CD4-positive, alpha-beta T cell treated with Interleukin-6 for 4 hours (primary cell): Measurements from ENCODE around the gene CYBC1.

Source experiments
- DNase-seq: peaks from one replicate; pipeline ENCODE4 v3.0.0-alpha.2; 2020; ENCODE audit warnings: mixed read lengths

CYBC1 gene

GRCh38 chr17:82446649-82447048, 3.9 kb downstream of the CYBC1 start:
- no peak for DNase-seq

GRCh38 chr17:82446124-82446523, 4.4 kb downstream of the CYBC1 start:
- DNase-seq: no peak

GRCh38 chr17:82445542-82445941, 5.0 kb downstream of the CYBC1 start:
- DNase-seq: no peak

GRCh38 chr17:82444941-82445521, 5.5 kb downstream of the CYBC1 start:
- no peak for DNase-seq

GRCh38 chr17:82444284-82444893, 6.2 kb downstream of the CYBC1 start:
- no peak for DNase-seq

- no peak for DNase-seq
Measured at GRCh38 chr17:82443465-82444283, 6.9 kb downstream of the CYBC1 start.

- DNase-seq: no peak
Measured at GRCh38 chr17:82442643-82443464, 7.7 kb downstream of the CYBC1 start.

- no peak for DNase-seq
Measured at GRCh38 chr17:82441691-82442487, 8.7 kb downstream of the CYBC1 start.

GRCh38 chr17:82440991-82441627, 9.4 kb downstream of the CYBC1 start:
- DNase-seq: no peak

- no peak for DNase-seq
Measured at GRCh38 chr17:82440469-82440981, 10.0 kb downstream of the CYBC1 start.

GRCh38 chr17:82439829-82440365, 10.7 kb downstream of the CYBC1 start:
- DNase-seq: no peak

GRCh38 chr17:82439194-82439828, 11.2 kb downstream of the CYBC1 start:
- DNase-seq: no peak

GRCh38 chr17:82438401-82439193, 12.0 kb downstream of the CYBC1 start:
- no peak for DNase-seq

GRCh38 chr17:82437325-82437668, 13.3 kb downstream of the CYBC1 start:
- DNase-seq: no peak

GRCh38 chr17:82436601-82437324, 13.8 kb downstream of the CYBC1 start:
- no peak for DNase-seq

- no peak for DNase-seq
Measured at GRCh38 chr17:82435601-82436583, 14.7 kb downstream of the CYBC1 start.

GRCh38 chr17:82435103-82435502, 15.4 kb downstream of the CYBC1 start:
- no peak for DNase-seq

- peak; percentile 57 for DNase-seq
Measured at GRCh38 chr17:82434216-82434565, 16.4 kb downstream of the CYBC1 start.
